Body of pancreas (tissue), 4 donors: Measurements from ENCODE around the gene BRIP1. TPM values are rescaled to one million over a fixed set of nuclear protein-coding genes. Genes with fewer than 3 reads are reported as not detected.

ENCODE experiments used
- ATAC-seq: fragments of 150-250 bp; one replicate; pipeline ENCODE4 v1.9.1; 2016
- DNase-seq, 4 donors: peaks; one replicate each; pipeline ENCODE4 v3.0.0-alpha.2; 2019
- H3K27ac ChIP-seq, 4 donors: fragments of 200-600 bp; sonication (generic); 1 replicate in 3 of 4; 2 replicates in 1 of 4; pipeline versions ENCODE4 v1.5.1 to v1.6.1; 2016 to 2019; ENCODE audit warnings: mild to moderate bottlenecking in 1 of 4, mixed read lengths in 1 of 4, moderate library complexity in 1 of 4
- H3K27me3 ChIP-seq, 2 donors: fragments of 200-600 bp; sonication (generic); one replicate each; pipeline ENCODE4 v1.6.0; 2016; ENCODE audit warnings: mild to moderate bottlenecking in 1 of 2
- H3K36me3 ChIP-seq, 2 donors: fragments of 200-600 bp; sonication (generic); replicated peaks in 1 of 2; 2 replicates each; pipeline ENCODE4 v1.5.1; 2016; ENCODE audit warnings: low read depth in 2 of 2; ENCODE audit not compliant: insufficient read depth in 1 of 2
- H3K4me1 ChIP-seq: fragments of 200-600 bp; sonication (generic); one replicate; pipeline ENCODE4 v1.6.0; 2016
- H3K4me3 ChIP-seq, 2 donors: fragments of 200-600 bp; sonication (generic); 1 replicate in 1 of 2; 2 replicates in 1 of 2; pipeline ENCODE4 v1.5.1; 2016 to 2019
- H3K9me3 ChIP-seq, 3 donors: fragments of 200-600 bp; sonication (generic); 1 replicate in 2 of 3; 2 replicates in 1 of 3; pipeline ENCODE4 v1.5.1; 2016
- POLR2A ChIP-seq, 3 donors: fragments of 450-650 bp; IDR thresholded peaks; one replicate each; pipeline ENCODE4 v1.6.1; 2016; ENCODE audit warnings: antibody characterized with exemption in 3 of 3, mild to moderate bottlenecking in 2 of 3
- WGBS, 2 donors: methylation state at CpG; one replicate each; pipeline ENCODE4 v1.1.5; 2017; 5-methylcytosine and 5-hydroxymethylcytosine counted together
- intact Hi-C: fragments of 100-400 bp; cut with DNase I; formaldehyde crosslinking; loops from one replicate; pipeline ENCODE4 v1.15.1; 2023
- total RNA-seq, 2 donors: library from RNA; depleted of rRNA; stranded (reverse); fragments of >200 nt; gene quantifications; one replicate each; pipeline ENCODE4 v1.1.0, GENCODE V29; 2016
- TF ChIP-seq, protein P1 (sequence below), 7 experiments: fragments of 450-650 bp in 4 of 7; fragments of 200-600 bp in 3 of 7; sonication (generic) in 3 of 7; IDR thresholded peaks; one replicate each; pipeline ENCODE4 v1.5.1; 2016 to 2019; ENCODE audit warnings: antibody characterized with exemption in 7 of 7

BRIP1 gene
- total RNA-seq, 2 donors from 2014 or later, result under 0.01 to 0.33 TPM

DNA sequence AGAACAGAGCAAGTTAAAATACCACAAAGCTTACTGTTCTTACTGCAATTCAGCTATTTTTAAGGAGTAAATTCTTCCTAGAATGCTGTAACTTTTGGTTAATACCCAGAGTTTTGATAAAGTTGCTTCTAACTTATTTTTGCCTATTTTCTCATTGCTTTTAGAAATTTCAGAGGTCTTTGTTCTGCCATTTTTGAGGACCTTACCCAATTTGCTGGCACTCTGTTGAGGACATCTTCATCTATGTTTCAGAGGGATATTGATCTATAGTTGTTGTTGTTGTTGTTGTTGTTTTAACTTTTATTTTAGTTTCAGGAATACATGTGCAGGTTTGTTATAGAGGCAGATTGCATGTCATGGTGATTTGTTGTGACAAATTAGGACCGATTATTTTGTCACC, 161.3 kb downstream of the BRIP1 start:
- no peaks in the 10 kb centered on the region for H3K27me3 ChIP-seq
- ATAC-seq (no peak), DNase-seq (no peak)
- WGBS, 2 donors, result 100% methylated on average over 1 of the region's 1 CpG
- H3K4me3 ChIP-seq, result no peak overlapping the region
- intact Hi-C loops, result no loop called here
- H3K36me3 ChIP-seq, result no peaks in the 10 kb centered on the region
- H3K4me1 ChIP-seq, result no peaks in the 10 kb centered on the region
- no peak overlapping the region for H3K27ac ChIP-seq
- peaks cover 0 to 18% (median 2%) of the 10 kb centered on the region in 3 donors for H3K9me3 ChIP-seq
- TF ChIP-seq, protein P1, sequence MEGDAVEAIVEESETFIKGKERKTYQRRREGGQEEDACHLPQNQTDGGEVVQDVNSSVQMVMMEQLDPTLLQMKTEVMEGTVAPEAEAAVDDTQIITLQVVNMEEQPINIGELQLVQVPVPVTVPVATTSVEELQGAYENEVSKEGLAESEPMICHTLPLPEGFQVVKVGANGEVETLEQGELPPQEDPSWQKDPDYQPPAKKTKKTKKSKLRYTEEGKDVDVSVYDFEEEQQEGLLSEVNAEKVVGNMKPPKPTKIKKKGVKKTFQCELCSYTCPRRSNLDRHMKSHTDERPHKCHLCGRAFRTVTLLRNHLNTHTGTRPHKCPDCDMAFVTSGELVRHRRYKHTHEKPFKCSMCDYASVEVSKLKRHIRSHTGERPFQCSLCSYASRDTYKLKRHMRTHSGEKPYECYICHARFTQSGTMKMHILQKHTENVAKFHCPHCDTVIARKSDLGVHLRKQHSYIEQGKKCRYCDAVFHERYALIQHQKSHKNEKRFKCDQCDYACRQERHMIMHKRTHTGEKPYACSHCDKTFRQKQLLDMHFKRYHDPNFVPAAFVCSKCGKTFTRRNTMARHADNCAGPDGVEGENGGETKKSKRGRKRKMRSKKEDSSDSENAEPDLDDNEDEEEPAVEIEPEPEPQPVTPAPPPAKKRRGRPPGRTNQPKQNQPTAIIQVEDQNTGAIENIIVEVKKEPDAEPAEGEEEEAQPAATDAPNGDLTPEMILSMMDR (IDR thresholded peaks at IDR 0.05), result no peak
- TF ChIP-seq POLR2A (IDR thresholded peaks at IDR 0.05), result no peak

DNA sequence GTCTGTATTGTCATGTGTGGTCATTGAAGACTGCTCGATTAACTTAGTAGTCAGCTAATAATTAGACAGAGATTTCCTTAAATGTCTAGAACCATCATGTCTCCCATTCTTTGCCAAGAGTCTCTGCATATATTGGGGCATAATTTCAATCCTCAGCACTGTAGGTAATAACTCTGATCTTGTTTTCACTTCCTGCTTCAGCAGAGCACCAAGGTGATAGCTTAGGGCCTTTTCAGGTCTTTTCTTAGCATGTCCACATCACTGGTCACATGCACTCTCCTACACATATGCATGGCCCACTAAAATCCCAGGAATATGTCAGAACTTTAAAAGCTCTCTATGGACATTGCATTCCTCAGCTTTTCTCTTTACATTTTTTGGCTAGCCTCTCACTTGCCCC, 162.0 kb downstream of the BRIP1 start:
- no peak for TF ChIP-seq POLR2A (IDR thresholded peaks at IDR 0.05)
- TF ChIP-seq, protein P1 (IDR thresholded peaks at IDR 0.05), result no peak
- ATAC-seq (no peak), DNase-seq (no peak)
- H3K27ac ChIP-seq, result no peak overlapping the region
- 95 to 100% methylated on average over 1 of the region's 1 CpG for WGBS, 2 donors
- peaks cover 0 to 18% (median 2%) of the 10 kb centered on the region in 3 donors for H3K9me3 ChIP-seq
- no peaks in the 10 kb centered on the region for H3K4me1 ChIP-seq
- intact Hi-C loops, result no loop called here
- H3K36me3 ChIP-seq, result no peaks in the 10 kb centered on the region
- H3K27me3 ChIP-seq, result no peaks in the 10 kb centered on the region
- H3K4me3 ChIP-seq, result no peak overlapping the region

DNA sequence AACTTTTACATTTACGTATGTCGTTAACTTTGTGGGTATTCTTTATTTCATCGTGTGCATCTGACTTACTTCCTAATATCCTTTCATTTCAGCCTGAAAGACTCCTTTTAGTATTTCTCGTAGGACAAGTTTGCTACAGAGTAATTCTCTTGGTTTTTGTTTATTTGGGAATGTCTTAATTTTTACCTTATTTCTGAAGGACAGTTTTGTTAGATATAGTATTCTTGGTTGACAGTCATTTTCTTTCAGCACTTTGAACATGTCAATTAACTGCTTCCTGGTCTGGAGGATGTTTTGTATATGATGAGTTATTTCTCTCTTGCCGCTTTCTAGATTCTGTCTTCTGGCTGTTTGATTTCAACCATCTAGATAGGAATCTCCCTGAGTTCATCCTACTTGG, 163.1 kb downstream of the BRIP1 start:
- H3K36me3 ChIP-seq, result no peaks in the 10 kb centered on the region
- no peak for DNase-seq
- no peaks in the 10 kb centered on the region for H3K27me3 ChIP-seq
- no peak overlapping the region for H3K27ac ChIP-seq
- 98 to 99% methylated on average over 5 of the region's 5 CpGs for WGBS, 2 donors
- no peaks in the 10 kb centered on the region for H3K4me1 ChIP-seq
- ATAC-seq, result no peak
- H3K4me3 ChIP-seq, result no peak overlapping the region
- peaks cover 0 to 18% (median 2%) of the 10 kb centered on the region in 3 donors for H3K9me3 ChIP-seq
- TF ChIP-seq, protein P1 (IDR thresholded peaks at IDR 0.05), result no peak
- TF ChIP-seq POLR2A (IDR thresholded peaks at IDR 0.05), result no peak
- intact Hi-C loops, result no loop called here

DNA sequence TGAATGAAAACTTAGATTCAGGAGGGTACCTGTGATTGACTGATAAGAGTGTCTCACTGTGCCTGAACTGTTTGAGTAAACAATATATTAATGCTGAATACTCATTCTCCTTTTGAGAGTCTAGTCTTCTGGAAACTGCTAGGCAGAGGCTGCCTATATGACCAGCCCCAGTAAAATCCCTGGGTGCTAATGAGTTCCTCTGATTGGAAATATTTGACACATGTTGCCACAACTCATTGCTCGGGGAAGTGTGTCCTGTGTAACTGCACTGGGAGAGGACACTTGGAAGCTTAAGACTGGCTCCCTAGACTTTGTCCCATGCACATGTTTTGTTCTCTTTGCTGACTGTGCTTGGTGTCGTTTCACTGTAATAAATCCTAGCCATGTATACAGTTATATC, 163.6 kb downstream of the BRIP1 start:
- Histone ChIP-seq H3K27me3 (no peaks in the 10 kb centered on the region), H3K9me3 (peaks cover 0 to 18% (median 2%) of the 10 kb centered on the region in 3 donors), H3K36me3 (no peaks in the 10 kb centered on the region), H3K4me3 (no peak overlapping the region), H3K27ac (no peak overlapping the region), H3K4me1 (no peaks in the 10 kb centered on the region)
- ATAC-seq (no peak), DNase-seq (no peak)
- WGBS, 2 donors, result 88 to 92% methylated on average over 2 of the region's 2 CpGs
- TF ChIP-seq, protein P1 (IDR thresholded peaks at IDR 0.05), result no peak
- no peak for TF ChIP-seq POLR2A (IDR thresholded peaks at IDR 0.05)
- intact Hi-C loops, result no loop called here

DNA sequence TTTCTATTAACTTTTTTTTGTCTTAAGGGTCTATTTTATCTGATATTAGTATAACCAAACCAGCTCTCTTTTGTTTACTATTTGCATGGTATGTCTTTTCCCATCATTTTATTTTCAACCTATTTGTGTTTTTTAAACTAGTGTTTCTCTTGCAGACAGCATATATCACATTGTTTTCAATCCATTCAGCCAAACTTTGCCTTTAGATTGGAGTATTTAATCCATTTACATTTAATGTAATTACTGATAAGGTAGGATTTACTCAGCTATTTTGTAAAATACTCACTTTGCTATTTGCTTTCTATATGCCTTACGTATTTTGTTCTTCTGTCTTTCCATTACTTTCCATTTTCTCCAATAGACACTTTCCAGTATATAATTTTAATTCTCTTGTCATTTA, 164.3 kb downstream of the BRIP1 start:
- no peak for TF ChIP-seq POLR2A (IDR thresholded peaks at IDR 0.05)
- TF ChIP-seq, protein P1 (IDR thresholded peaks at IDR 0.05), result no peak
- no peak for ATAC-seq
- Histone ChIP-seq H3K27ac (no peak overlapping the region), H3K36me3 (no peaks in the 10 kb centered on the region), H3K27me3 (no peaks in the 10 kb centered on the region), H3K4me1 (no peaks in the 10 kb centered on the region), H3K4me3 (no peak overlapping the region), H3K9me3 (peaks cover 0 to 18% (median 2%) of the 10 kb centered on the region in 3 donors)
- DNase-seq, result no peak
- intact Hi-C loops, result no loop called here
- WGBS, 2 donors, result 92 to 96% methylated on average over 1 of the region's 1 CpG
